ENCODE results near the gene TRIO.

- no peak for TF ChIP-seq CTCF (IDR thresholded peaks at IDR 0.05)
- no peak for TF ChIP-seq POLR2A (IDR thresholded peaks at IDR 0.05)
These were observed 188.2 kb downstream of the TRIO start for GRCh38 chr5:14331386-14331781.
